Stimulated activated CD8-positive, alpha-beta memory T cell treated with anti-CD3 and anti-CD28 coated beads, Interleukin-4, amount 100 ng/mL, for 4 hours (primary cell): ENCODE data around the gene CTDSP2.

Source experiments
- DNase-seq, 2 donors: peaks; one replicate each; pipeline ENCODE4 v3.0.0-alpha.2; 2020; ENCODE audit warnings: low read depth in 2 of 2, low spot score in 1 of 2

CTDSP2 gene

GRCh38 chr12:57817261-57817989 lies 29.1 kb downstream of the CTDSP2 start:
- no peak for DNase-seq

GRCh38 chr12:57816855-57817151 lies 29.7 kb downstream of the CTDSP2 start:
- DNase-seq, result no peak

DNA sequence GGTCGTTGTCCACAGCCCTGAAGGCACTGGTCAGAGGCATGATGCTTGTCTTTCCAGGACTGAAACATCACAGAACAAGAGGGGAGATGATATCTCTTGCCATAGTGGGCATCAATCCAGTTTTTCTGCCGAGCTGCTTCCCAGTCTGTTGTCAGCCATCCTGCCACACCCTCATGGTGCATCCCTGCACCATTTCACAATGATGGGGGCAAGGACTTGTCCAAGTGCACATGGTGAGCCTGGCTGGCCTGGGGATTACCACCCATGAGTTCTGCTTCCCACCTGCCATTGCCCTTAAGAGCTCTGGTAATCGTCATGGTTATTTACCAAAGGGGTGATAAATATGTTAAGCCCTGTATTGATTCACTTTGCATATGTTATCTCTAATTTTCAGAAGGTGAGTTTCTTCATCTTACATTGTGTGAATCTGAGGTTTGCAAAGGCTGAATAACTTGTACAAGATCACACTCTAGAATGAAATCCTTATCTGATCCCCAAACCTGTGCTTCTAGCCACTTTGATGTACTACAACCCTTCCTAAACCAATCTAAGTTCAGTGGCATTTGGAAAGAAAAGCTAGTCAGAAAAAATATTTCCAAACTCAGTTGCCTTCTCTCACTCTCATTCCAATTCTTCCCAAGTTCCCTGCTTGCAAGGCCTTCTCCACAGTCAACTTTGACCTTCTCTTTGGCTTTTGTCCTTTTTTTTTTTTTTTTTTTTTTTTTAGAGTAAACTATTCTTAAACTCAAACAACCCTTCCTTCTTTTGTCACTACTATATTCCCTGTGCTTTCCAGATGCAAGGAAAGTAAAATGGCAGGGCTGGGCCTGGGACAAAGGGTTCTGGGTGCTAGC lies 30.3 kb downstream of the CTDSP2 start:
- DNase-seq, result no peak

DNA sequence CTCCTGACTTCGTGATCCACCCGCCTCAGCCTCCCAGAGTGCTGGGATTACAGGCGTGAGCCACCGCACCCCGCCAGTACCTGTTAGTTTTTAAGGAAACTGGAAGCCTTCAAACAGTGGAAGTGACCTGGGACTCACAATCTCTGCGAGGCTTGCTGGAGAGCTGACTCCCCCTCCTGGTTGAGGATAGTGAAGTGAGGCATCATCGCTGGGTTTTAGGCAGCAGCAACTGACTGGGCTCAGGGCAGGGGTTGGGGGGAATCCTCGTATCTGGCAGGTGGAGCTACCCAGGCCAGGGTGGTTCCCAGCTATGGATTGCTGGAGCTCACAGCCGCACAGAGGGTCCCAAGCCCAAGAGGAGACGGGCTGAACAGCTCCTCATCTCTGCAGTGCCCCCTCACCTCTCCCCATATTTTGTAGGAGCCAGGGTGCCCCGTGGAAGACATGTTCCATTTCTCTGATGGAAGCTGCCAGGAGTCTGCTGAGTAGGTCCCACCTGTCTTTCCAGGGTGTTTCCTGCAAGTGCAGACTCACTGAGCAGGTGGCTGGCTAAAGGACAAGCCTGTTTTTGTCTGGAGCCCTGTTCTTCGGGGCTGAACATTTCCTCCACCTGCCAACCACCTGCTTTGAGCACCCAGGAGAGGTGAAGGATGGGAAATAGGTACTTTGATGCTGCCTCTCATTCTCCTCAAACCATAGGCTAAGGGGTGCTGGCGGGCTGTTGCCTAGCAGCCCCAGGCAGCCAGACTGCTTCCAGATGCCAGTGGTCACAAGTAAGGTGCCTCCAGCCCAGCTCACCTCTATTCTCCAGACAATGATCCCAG lies 31.1 kb downstream of the CTDSP2 start:
- DNase-seq, result no peak

DNA sequence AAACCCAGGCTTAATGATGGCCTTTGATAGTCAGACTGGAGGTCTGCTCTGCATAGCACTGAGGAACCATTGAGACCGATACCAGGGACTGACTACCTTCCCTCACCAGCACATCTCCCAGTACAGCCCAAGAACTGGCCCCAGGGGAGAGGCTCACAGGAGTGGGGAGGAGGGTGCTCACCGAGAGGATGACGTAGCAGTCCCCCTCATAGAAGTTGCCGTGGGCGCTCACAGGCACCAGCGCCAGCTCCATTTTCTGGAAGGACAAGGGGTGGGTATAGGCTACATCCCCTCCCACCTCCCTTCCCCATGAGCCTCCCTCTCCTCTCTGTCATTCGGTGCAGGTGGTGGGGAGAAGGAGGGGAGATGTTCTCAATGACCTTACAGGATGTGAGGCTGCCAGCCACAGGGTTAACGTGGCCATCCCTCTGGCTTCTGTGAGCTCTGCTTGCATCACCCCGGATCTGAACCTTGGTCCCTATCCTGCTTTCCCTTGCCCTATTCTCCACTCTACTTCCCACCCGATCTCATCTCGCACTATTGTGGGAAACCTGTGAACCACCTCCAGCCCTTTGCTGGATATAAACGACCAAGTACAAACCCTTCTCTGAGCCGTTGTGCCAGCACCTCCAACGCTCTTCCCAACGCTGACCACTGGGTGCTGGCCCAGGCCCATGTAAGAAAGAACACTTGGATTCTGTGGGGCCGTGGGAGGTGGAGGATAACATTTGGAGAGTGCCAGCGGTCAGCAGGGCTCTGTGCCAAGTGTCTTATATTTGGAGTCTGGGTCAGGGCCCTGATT lies 32.4 kb downstream of the CTDSP2 start:
- DNase-seq, result no peak

GRCh38 chr12:57813111-57813970 lies 33.2 kb downstream of the CTDSP2 start:
- DNase-seq, result no peak

- DNase-seq, result no peak
Observed at GRCh38 chr12:57811028-57811755, 35.3 kb downstream of the CTDSP2 start.

- DNase-seq, result no peak
Observed at GRCh38 chr12:57810450-57810849, 36.1 kb downstream of the CTDSP2 start.

- DNase-seq, result no peak
Observed at GRCh38 chr12:57809425-57809824, 37.1 kb downstream of the CTDSP2 start.

GRCh38 chr12:57808351-57808750 lies 38.2 kb downstream of the CTDSP2 start:
- no peak for DNase-seq

DNA sequence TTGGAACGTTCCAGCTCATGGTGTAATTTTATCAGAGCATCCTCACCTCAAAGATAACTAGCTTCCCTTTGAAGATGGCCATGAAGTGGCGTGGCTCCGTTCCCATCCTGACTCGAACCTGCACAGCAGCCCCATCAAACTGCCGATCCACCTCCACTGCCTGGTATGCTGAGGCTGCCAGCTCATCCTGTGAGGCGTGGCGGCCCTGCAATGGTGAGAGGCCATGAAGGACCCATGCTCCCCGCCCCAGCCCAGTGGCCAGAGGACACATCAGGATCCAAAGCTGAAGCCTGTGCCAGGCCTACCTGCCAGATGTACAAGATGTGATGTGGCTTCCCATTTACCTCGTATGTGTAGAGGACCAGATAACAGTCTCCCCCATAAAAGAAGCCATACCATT lies 39.2 kb downstream of the CTDSP2 start:
- no peak for DNase-seq

GRCh38 chr12:57806677-57807076 lies 39.9 kb downstream of the CTDSP2 start:
- DNase-seq, result no peak

GRCh38 chr12:57803319-57803893 lies 43.1 kb downstream of the CTDSP2 start:
- DNase-seq, result no peak

GRCh38 chr12:57802607-57803006 lies 43.9 kb downstream of the CTDSP2 start:
- DNase-seq, result no peak

GRCh38 chr12:57800965-57801364 lies 45.6 kb downstream of the CTDSP2 start:
- DNase-seq, result no peak

DNA sequence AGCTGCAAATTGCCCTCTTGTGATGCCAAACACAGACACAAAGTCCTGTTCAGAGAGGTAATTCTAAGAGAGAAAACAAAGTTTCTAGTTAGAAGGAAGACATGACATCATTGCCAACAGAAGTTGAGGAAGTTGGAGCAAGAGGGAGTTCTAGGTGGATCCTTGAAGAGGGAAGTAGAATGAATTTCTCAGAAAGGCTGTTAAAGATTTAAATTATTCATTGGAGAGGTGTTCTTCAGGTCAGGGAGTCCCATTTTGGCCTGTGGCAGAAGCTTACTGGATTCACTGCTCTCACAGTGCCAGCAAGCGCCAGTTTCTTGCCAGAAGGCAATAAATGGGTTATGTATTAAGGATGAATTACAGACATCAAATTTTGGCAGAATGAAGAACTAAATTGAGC lies 48.6 kb downstream of the CTDSP2 start:
- no peak for DNase-seq

- DNase-seq, result no peak
Observed at GRCh38 chr12:57796996-57797395, 49.5 kb downstream of the CTDSP2 start.

- no peak for DNase-seq
Observed at GRCh38 chr12:57795354-57795753, 51.2 kb downstream of the CTDSP2 start.

- no peak for DNase-seq
Observed at GRCh38 chr12:57793920-57794319, 52.6 kb downstream of the CTDSP2 start.
